Measurements from ENCODE around the gene MYL2.

- no peak for TF ChIP-seq CTCF (IDR thresholded peaks at IDR 0.05)
- TF ChIP-seq POLR2A (IDR thresholded peaks at IDR 0.05): no peak
These were observed 13.9 kb upstream of the MYL2 start for GRCh38 chr12:110934093-110934852.

All from uterus (tissue), 2 donors.